8988T (cell line): ENCODE results near the gene OTOA.
"Not testable (repeated sequence)": the region's sequence is repeated elsewhere in the genome, so short reads cannot be mapped to it uniquely, and the experiment has no call there.

Source experiments
- DNase-seq: peaks from one replicate; pipeline ENCODE4 v3.0.0; 2011

The OTOA gene

GRCh38 chr16:21727344-21727743, 63.6 kb downstream of the OTOA start:
- no peak for DNase-seq

- not testable (repeated sequence) for DNase-seq
These were observed 67.5 kb downstream of the OTOA start for GRCh38 chr16:21731233-21731632.

GRCh38 chr16:21740637-21741036, 76.9 kb downstream of the OTOA start:
- not testable (repeated sequence) for DNase-seq

GRCh38 chr16:21756192-21757079, 92.7 kb downstream of the OTOA start:
- DNase-seq = not testable (repeated sequence)

GRCh38 chr16:21757080-21757671, 93.4 kb downstream of the OTOA start:
- DNase-seq = not testable (repeated sequence)

GRCh38 chr16:21768280-21768679, 104.5 kb downstream of the OTOA start:
- DNase-seq = not testable (repeated sequence)

GRCh38 chr16:21768810-21769209, 105.0 kb downstream of the OTOA start:
- not testable (repeated sequence) for DNase-seq

- DNase-seq = not testable (repeated sequence)
These were observed 105.5 kb downstream of the OTOA start for GRCh38 chr16:21769284-21769683.

- DNase-seq = not testable (repeated sequence)
These were observed 106.8 kb downstream of the OTOA start for GRCh38 chr16:21770584-21770983.

GRCh38 chr16:21772547-21773206, 108.9 kb downstream of the OTOA start:
- not testable (repeated sequence) for DNase-seq

GRCh38 chr16:21773207-21773553, 109.4 kb downstream of the OTOA start:
- not testable (repeated sequence) for DNase-seq

- not testable (repeated sequence) for DNase-seq
These were observed 116.8 kb downstream of the OTOA start for GRCh38 chr16:21780525-21780924.

GRCh38 chr16:21790506-21790905, 126.7 kb downstream of the OTOA start:
- not testable (repeated sequence) for DNase-seq

GRCh38 chr16:21793310-21793709, 129.5 kb downstream of the OTOA start:
- not testable (repeated sequence) for DNase-seq

GRCh38 chr16:21798601-21799000, 134.8 kb downstream of the OTOA start:
- not testable (repeated sequence) for DNase-seq

GRCh38 chr16:21801538-21802374, 138.0 kb downstream of the OTOA start:
- DNase-seq = not testable (repeated sequence)

GRCh38 chr16:21802375-21802663, 138.6 kb downstream of the OTOA start:
- DNase-seq = not testable (repeated sequence)
